Measurements from ENCODE around the gene SLCO3A1.

SLCO3A1 gene

GRCh38 chr15:91882858-91883586, 29.5 kb downstream of the SLCO3A1 start:
- ATAC-seq: no peak
- Mint-ChIP-seq H3K36me3 (ENCODE audit: low read depth) (no peaks in the 10 kb centered on the region), H3K9me3 (no peaks in the 10 kb centered on the region), H3K4me3 (no peak overlapping the region), H3K27me3 (no peaks in the 10 kb centered on the region), H3K4me1 (peaks cover 18% of the 10 kb centered on the region), H3K27ac (no peak overlapping the region)
- DNase-seq: no peak

GRCh38 chr15:91884606-91885005, 31.1 kb downstream of the SLCO3A1 start:
- no peak overlapping the region for H3K4me3 Mint-ChIP-seq
- H3K27ac Mint-ChIP-seq: no peak overlapping the region
- H3K36me3 Mint-ChIP-seq (ENCODE audit: low read depth): no peaks in the 10 kb centered on the region
- no peak for ATAC-seq
- DNase-seq: no peak
- no peaks in the 10 kb centered on the region for H3K9me3 Mint-ChIP-seq
- H3K4me1 Mint-ChIP-seq: peaks cover 15% of the 10 kb centered on the region
- no peaks in the 10 kb centered on the region for H3K27me3 Mint-ChIP-seq

GRCh38 chr15:91885054-91885453, 31.5 kb downstream of the SLCO3A1 start:
- Mint-ChIP-seq H3K4me1 (peaks cover 15% of the 10 kb centered on the region), H3K4me3 (no peak overlapping the region), H3K27me3 (no peaks in the 10 kb centered on the region), H3K36me3 (ENCODE audit: low read depth) (no peaks in the 10 kb centered on the region), H3K27ac (no peak overlapping the region), H3K9me3 (no peaks in the 10 kb centered on the region)
- DNase-seq (no peak), ATAC-seq (no peak)

DNA sequence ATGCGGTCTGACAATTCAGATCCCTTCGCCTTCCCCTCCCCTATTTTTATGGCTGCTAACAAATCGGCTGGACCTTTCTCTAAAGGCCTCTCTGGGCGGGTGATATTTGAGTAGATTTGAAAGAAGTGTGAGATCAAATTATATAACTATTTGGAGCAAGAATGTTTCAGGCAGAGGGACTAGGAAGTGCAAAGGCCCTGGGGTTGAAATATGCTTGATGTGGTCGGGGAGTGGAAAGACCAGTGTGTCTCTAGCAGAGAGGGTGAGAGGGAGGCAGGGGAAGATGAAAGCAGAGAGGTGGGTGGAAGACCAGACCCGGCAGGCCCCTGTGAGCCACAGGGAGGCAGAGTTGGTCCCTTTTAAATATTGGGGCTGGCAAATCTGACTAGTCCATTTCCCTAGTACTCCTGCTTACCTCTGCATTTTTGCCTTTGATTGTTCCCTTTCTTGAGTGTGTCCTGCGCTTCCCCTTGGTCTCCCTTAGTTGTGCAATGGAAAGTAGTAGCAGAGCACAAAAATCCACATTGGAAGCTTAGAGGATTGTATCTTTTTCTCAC, 32.3 kb downstream of the SLCO3A1 start:
- Mint-ChIP-seq H3K4me3 (no peak overlapping the region), H3K4me1 (peaks cover 17% of the 10 kb centered on the region), H3K9me3 (no peaks in the 10 kb centered on the region), H3K36me3 (ENCODE audit: low read depth) (no peaks in the 10 kb centered on the region), H3K27me3 (no peaks in the 10 kb centered on the region), H3K27ac (peak overlapping the region; percentile 3)
- DNase-seq (peak; percentile 20), ATAC-seq (peak; percentile 81)

DNA sequence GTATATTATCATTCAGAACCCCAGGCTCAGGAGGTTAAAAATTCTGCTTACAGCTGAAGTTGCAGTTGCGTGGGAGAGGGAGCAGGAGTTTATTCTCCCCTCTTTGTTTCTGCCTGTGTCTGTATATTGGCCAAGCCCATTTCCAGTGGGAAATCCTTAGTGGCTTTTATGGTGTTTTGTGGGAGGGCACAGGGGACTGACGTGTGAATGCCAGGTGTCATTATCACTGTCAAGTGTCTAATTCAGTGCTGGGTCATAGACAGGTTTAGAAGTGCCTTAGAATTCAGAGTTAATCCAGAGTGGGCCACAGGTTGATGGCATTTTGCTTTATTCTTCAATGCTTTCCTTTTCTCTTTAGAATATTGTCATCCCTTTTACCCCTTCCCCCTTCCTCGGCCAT, 33.4 kb downstream of the SLCO3A1 start:
- ATAC-seq (no peak), DNase-seq (no peak)
- H3K36me3 Mint-ChIP-seq (ENCODE audit: low read depth): no peaks in the 10 kb centered on the region
- no peaks in the 10 kb centered on the region for H3K9me3 Mint-ChIP-seq
- H3K27ac Mint-ChIP-seq: no peak overlapping the region
- no peaks in the 10 kb centered on the region for H3K27me3 Mint-ChIP-seq
- no peak overlapping the region for H3K4me3 Mint-ChIP-seq
- H3K4me1 Mint-ChIP-seq: peaks cover 19% of the 10 kb centered on the region

DNA sequence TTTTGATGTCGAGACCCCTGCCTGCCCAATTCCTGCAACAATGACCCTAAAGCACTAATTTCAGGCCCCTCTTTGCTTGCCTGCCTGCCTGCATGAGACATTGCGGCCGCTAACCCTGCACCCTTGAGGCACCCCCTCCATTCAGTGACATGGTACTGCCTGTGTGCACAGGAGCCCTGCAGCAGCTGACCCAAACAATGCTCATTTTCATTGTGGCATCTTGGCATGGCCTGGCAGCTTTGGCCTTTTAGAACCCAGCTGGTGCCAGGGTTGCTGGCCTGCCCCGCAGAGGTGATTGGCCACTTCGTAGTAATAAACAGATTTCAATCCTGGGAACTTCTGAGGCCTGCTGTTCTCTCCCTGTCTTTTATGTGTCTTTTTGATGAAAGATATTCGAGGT, 33.8 kb downstream of the SLCO3A1 start:
- H3K4me3 Mint-ChIP-seq: no peak overlapping the region
- ATAC-seq: no peak
- H3K27me3 Mint-ChIP-seq: no peaks in the 10 kb centered on the region
- no peak overlapping the region for H3K27ac Mint-ChIP-seq
- H3K4me1 Mint-ChIP-seq: peaks cover 19% of the 10 kb centered on the region
- DNase-seq: no peak
- no peaks in the 10 kb centered on the region for H3K9me3 Mint-ChIP-seq
- no peaks in the 10 kb centered on the region for H3K36me3 Mint-ChIP-seq (ENCODE audit: low read depth)

- Mint-ChIP-seq H3K4me3 (no peak overlapping the region), H3K9me3 (no peaks in the 10 kb centered on the region), H3K27ac (no peak overlapping the region), H3K4me1 (peaks cover 19% of the 10 kb centered on the region), H3K27me3 (no peaks in the 10 kb centered on the region), H3K36me3 (ENCODE audit: low read depth) (no peaks in the 10 kb centered on the region)
- DNase-seq: no peak
- no peak for ATAC-seq
Observed at GRCh38 chr15:91887921-91888373, 34.4 kb downstream of the SLCO3A1 start.

- DNase-seq: no peak
- Mint-ChIP-seq H3K4me3 (no peak overlapping the region), H3K36me3 (ENCODE audit: low read depth) (peaks cover 6% of the 10 kb centered on the region), H3K9me3 (peaks cover 6% of the 10 kb centered on the region), H3K27ac (no peak overlapping the region), H3K4me1 (peaks cover 20% of the 10 kb centered on the region), H3K27me3 (no peaks in the 10 kb centered on the region)
- ATAC-seq: no peak
Observed at GRCh38 chr15:91889111-91889815, 35.8 kb downstream of the SLCO3A1 start.

DNA sequence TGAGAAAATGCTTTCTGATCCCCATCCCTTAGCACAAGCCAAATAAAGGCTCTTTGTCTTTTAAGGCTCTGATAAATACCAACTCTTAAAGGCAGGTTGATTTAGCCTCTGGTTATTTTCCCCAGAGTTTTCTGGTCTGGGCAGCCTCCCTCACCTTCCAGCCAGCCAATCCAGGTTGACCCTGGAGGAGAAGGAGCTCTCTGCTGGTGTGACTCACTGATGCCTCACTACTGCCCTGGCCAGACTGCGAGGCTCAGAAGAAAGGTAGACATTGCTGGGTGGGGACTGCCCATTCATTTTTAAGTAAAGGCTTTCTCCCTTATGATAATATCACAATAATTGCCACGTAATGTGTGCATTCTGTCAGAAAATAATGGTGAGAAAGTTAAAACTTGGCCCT, 37.1 kb downstream of the SLCO3A1 start:
- DNase-seq: no peak
- no peak for ATAC-seq
- Mint-ChIP-seq H3K9me3 (peaks cover 6% of the 10 kb centered on the region), H3K27me3 (no peaks in the 10 kb centered on the region), H3K27ac (no peak overlapping the region), H3K4me3 (no peak overlapping the region), H3K36me3 (ENCODE audit: low read depth) (peaks cover 6% of the 10 kb centered on the region), H3K4me1 (peaks cover 22% of the 10 kb centered on the region)

- DNase-seq: no peak
- Mint-ChIP-seq H3K27ac (no peak overlapping the region), H3K4me3 (no peak overlapping the region), H3K4me1 (peaks cover 17% of the 10 kb centered on the region), H3K27me3 (no peaks in the 10 kb centered on the region), H3K9me3 (peaks cover 6% of the 10 kb centered on the region), H3K36me3 (ENCODE audit: low read depth) (peaks cover 6% of the 10 kb centered on the region)
- no peak for ATAC-seq
Observed at GRCh38 chr15:91891101-91891500, 37.6 kb downstream of the SLCO3A1 start.

DNA sequence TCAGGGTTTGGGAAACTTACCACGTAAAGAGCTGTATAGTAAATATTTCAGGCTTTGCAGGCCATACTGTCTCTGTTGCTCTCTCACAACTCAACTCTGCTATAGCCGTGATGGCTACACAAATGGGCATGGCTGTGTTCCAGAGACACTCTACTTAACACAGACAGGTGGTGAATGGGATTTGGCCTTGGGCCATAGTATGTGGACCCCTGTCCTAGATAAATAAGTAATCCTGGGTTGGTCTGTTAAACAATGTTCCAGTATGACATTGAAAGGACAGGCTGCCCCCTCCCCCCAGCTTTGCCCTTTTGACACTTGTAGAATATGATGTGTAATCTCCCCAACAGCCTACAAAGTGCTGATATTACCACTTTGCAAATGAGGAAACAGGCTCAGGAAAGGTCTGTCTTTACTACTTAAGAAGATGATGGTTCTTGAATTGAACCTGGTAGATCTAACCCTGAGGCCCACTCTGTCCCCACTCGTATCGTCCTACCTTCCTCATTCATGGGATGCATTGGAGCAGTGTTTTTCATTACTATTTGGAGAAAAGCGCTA, 38.4 kb downstream of the SLCO3A1 start:
- no peak for ATAC-seq
- H3K36me3 Mint-ChIP-seq (ENCODE audit: low read depth): peaks cover 8% of the 10 kb centered on the region
- H3K4me1 Mint-ChIP-seq: peaks cover 14% of the 10 kb centered on the region
- DNase-seq: no peak
- no peaks in the 10 kb centered on the region for H3K27me3 Mint-ChIP-seq
- no peak overlapping the region for H3K27ac Mint-ChIP-seq
- no peak overlapping the region for H3K4me3 Mint-ChIP-seq
- H3K9me3 Mint-ChIP-seq: peaks cover 6% of the 10 kb centered on the region

GRCh38 chr15:91892436-91892835, 38.9 kb downstream of the SLCO3A1 start:
- Mint-ChIP-seq H3K27ac (no peak overlapping the region), H3K36me3 (ENCODE audit: low read depth) (peaks cover 8% of the 10 kb centered on the region), H3K4me3 (no peak overlapping the region), H3K27me3 (no peaks in the 10 kb centered on the region), H3K4me1 (peaks cover 11% of the 10 kb centered on the region), H3K9me3 (peaks cover 6% of the 10 kb centered on the region)
- no peak for ATAC-seq
- no peak for DNase-seq

GRCh38 chr15:91894606-91895005, 41.1 kb downstream of the SLCO3A1 start:
- peaks cover 6% of the 10 kb centered on the region for H3K9me3 Mint-ChIP-seq
- no peak overlapping the region for H3K4me3 Mint-ChIP-seq
- no peak overlapping the region for H3K27ac Mint-ChIP-seq
- no peaks in the 10 kb centered on the region for H3K27me3 Mint-ChIP-seq
- peaks cover 8% of the 10 kb centered on the region for H3K36me3 Mint-ChIP-seq (ENCODE audit: low read depth)
- no peak for DNase-seq
- ATAC-seq: peak; percentile 20
- H3K4me1 Mint-ChIP-seq: peaks cover 9% of the 10 kb centered on the region

DNA sequence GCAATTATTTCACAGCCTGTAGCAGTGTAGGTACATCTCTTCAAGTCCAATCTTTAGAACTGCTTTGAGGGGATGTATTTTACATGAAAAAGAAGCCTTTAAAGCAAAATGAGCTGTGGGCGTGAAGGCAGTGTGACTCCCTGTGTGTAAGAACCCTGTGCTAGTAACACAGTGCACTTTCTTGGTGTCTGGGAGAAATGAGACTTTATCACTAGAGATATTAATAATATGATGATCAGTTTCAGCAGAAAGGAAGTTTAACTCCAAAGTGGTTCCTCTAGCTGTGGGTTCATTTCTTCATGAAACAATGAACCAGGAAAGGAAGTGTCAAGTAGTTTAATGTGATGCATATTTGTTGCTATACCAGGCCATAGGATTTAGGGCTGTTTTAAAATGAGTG, 41.5 kb downstream of the SLCO3A1 start:
- no peak for ATAC-seq
- Mint-ChIP-seq H3K4me3 (no peak overlapping the region), H3K27ac (no peak overlapping the region), H3K27me3 (no peaks in the 10 kb centered on the region), H3K36me3 (ENCODE audit: low read depth) (peaks cover 8% of the 10 kb centered on the region), H3K9me3 (peaks cover 6% of the 10 kb centered on the region), H3K4me1 (peaks cover 9% of the 10 kb centered on the region)
- no peak for DNase-seq
